ENCODE results near the gene GH2. TPM values are rescaled to one million over a fixed set of nuclear protein-coding genes. Genes with fewer than 3 reads are reported as not detected.
A peak's percentile ranks its signal among the peaks of the same experiment; 100 is the strongest.

The GH2 gene
- total and polyA plus RNA-seq, 2 experiments from 2014 or later = 0.59 to 2.3 TPM

DNA sequence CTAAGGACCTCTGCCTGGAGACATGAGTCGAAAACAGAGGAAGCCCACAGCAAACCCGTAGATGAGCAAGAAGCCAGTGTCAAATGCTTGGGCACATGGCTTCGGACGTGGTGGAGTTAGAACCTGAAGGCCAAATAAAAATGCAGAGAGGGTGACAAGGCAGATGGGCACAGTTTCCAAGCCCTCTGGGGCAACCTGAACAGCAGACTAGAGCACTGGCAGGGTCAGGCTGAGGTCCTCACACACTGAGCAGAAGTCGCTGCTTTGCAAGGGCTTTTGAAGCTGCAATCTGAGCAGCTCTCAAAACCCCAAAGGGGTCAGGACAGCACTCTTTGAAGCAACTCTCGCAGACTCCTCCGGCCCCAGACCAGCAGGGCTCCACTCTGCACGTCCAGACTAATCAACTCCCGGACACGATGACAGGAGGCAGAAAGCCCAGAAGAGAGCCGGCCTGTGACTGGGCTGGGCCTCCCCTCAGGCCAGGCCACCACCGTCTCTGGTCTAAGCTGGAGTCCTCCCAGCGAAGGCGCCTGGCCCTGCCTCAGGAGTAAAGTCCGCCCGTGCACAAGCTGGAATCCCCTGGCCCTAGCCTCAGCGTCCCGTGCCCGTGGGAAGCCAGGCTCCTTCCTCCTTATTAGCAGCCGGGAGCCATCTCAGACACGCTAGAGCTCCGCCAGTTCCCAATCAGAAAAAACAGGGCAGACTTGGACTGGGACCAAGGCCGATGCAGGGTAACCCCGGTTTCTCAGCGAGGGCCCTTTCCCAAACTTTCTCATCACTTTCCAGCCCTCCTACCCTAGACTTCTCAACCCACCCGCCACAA, 40.2 kb downstream of the GH2 start (continued):
- TF ChIP-seq, protein P1, sequence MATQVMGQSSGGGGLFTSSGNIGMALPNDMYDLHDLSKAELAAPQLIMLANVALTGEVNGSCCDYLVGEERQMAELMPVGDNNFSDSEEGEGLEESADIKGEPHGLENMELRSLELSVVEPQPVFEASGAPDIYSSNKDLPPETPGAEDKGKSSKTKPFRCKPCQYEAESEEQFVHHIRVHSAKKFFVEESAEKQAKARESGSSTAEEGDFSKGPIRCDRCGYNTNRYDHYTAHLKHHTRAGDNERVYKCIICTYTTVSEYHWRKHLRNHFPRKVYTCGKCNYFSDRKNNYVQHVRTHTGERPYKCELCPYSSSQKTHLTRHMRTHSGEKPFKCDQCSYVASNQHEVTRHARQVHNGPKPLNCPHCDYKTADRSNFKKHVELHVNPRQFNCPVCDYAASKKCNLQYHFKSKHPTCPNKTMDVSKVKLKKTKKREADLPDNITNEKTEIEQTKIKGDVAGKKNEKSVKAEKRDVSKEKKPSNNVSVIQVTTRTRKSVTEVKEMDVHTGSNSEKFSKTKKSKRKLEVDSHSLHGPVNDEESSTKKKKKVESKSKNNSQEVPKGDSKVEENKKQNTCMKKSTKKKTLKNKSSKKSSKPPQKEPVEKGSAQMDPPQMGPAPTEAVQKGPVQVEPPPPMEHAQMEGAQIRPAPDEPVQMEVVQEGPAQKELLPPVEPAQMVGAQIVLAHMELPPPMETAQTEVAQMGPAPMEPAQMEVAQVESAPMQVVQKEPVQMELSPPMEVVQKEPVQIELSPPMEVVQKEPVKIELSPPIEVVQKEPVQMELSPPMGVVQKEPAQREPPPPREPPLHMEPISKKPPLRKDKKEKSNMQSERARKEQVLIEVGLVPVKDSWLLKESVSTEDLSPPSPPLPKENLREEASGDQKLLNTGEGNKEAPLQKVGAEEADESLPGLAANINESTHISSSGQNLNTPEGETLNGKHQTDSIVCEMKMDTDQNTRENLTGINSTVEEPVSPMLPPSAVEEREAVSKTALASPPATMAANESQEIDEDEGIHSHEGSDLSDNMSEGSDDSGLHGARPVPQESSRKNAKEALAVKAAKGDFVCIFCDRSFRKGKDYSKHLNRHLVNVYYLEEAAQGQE (IDR thresholded peaks at IDR 0.05; ENCODE audit: unreplicated experiment) = no peak
- no peak for TF ChIP-seq STAT1 (IDR thresholded peaks at IDR 0.05; ENCODE audit: unreplicated experiment)
- TF ChIP-seq, protein P2, sequence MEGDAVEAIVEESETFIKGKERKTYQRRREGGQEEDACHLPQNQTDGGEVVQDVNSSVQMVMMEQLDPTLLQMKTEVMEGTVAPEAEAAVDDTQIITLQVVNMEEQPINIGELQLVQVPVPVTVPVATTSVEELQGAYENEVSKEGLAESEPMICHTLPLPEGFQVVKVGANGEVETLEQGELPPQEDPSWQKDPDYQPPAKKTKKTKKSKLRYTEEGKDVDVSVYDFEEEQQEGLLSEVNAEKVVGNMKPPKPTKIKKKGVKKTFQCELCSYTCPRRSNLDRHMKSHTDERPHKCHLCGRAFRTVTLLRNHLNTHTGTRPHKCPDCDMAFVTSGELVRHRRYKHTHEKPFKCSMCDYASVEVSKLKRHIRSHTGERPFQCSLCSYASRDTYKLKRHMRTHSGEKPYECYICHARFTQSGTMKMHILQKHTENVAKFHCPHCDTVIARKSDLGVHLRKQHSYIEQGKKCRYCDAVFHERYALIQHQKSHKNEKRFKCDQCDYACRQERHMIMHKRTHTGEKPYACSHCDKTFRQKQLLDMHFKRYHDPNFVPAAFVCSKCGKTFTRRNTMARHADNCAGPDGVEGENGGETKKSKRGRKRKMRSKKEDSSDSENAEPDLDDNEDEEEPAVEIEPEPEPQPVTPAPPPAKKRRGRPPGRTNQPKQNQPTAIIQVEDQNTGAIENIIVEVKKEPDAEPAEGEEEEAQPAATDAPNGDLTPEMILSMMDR (conservative IDR thresholded peaks at IDR 0.05; ENCODE audit: low read depth in 2 of 2) = no peak

DNA sequence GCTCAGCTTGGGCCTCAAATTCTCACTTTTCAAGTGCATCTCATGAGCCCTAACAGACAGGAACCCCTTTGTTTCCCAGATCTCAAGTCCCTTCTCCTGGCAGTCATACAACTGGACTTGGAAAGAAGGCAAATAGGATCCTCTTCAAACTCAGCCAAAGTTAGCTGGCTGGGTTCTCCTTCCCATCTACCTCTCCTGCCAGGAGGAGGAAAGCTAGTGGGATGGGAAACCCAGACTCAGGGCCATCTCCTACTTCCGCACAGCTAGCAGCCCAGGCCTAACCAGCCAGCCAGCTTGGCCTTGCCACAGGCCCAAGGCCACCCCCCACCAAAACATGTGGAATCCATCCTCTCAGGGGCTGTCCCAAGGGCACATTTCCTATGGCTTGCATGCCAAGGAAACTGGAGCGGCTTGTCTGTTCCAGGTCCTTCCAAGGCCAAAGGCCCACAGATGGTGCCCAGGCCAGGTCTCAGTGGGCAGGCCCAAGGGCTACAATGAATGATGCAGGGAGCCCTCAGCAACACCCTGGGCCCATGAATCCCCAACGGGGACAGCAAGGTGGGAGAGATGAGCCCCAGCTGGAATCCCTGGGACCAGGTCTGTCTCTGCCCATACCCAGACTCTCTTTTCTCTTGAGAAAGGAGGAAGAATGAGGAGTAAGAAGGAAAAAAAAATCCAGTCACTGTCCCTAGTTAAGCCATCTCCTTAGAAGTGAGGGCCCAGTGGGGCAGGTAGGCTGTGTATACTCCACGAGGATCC, 41.0 kb downstream of the GH2 start:
- H3K4me1 Mint-ChIP-seq = peaks cover 39% of the 10 kb centered on the region
- H3K4me1 ChIP-seq (ENCODE audit: insufficient read depth) = peaks cover 28% of the 10 kb centered on the region
- H3K27ac ChIP-seq (ENCODE audit: low read depth) = no peak overlapping the region
- H3K9me2 ChIP-seq (ENCODE audit: insufficient read depth) = no peaks in the 10 kb centered on the region
- H3F3A ChIP-seq (replicated peaks; ENCODE audit: low read depth) = 0 out of 2 replicates have a peak, but pooled peaks cover 8% of the 10 kb centered on the region
- H3K4me2 ChIP-seq = peak overlapping the region; percentile 97
- H3K4me3 ChIP-seq = peak overlapping the region; percentile 94
- H3K27me3 Mint-ChIP-seq (ENCODE audit: insufficient read depth, low read depth, poor library complexity) = peaks cover 17% of the 10 kb centered on the region
- H3K36me3 ChIP-seq (ENCODE audit: insufficient read depth) = no peaks in the 10 kb centered on the region
- no peak overlapping the region for H2AFZ ChIP-seq
- H3K9me3 Mint-ChIP-seq = no peaks in the 10 kb centered on the region
- peaks cover 44% of the 10 kb centered on the region for H3K79me2 ChIP-seq (replicated peaks; ENCODE audit: insufficient read depth)
- no peak for ATAC-seq
- DNase-seq (ENCODE audit: low spot score) = no peak
- peaks cover 12% of the 10 kb centered on the region for H3K36me3 Mint-ChIP-seq (ENCODE audit: low read depth)
- peaks cover 7% of the 10 kb centered on the region; the same call in 1 of the 2 replicates for H4K20me1 ChIP-seq (replicated peaks; ENCODE audit: insufficient read depth)
- H3K27ac Mint-ChIP-seq = peak overlapping the region; percentile 65; the same call in 1 of the 2 replicates
- H3K27me3 ChIP-seq (ENCODE audit: insufficient read depth) = peaks cover 12% of the 10 kb centered on the region
- H3K4me3 Mint-ChIP-seq = peak overlapping the region; percentile 97
- TF ChIP-seq POLR2AphosphoS5 (IDR thresholded peaks at IDR 0.05; ENCODE audit: low read depth) = no peak
- no peak for TF ChIP-seq JUNB (IDR thresholded peaks at IDR 0.05; ENCODE audit: unreplicated experiment)
- TF ChIP-seq CREB1 (CRISPR knock-in tag; IDR thresholded peaks at IDR 0.05; ENCODE audit: low read depth) = no peak
- TF ChIP-seq, protein P3, sequence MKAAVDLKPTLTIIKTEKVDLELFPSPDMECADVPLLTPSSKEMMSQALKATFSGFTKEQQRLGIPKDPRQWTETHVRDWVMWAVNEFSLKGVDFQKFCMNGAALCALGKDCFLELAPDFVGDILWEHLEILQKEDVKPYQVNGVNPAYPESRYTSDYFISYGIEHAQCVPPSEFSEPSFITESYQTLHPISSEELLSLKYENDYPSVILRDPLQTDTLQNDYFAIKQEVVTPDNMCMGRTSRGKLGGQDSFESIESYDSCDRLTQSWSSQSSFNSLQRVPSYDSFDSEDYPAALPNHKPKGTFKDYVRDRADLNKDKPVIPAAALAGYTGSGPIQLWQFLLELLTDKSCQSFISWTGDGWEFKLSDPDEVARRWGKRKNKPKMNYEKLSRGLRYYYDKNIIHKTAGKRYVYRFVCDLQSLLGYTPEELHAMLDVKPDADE (IDR thresholded peaks at IDR 0.05) = no peak
- TF ChIP-seq, protein P4, sequence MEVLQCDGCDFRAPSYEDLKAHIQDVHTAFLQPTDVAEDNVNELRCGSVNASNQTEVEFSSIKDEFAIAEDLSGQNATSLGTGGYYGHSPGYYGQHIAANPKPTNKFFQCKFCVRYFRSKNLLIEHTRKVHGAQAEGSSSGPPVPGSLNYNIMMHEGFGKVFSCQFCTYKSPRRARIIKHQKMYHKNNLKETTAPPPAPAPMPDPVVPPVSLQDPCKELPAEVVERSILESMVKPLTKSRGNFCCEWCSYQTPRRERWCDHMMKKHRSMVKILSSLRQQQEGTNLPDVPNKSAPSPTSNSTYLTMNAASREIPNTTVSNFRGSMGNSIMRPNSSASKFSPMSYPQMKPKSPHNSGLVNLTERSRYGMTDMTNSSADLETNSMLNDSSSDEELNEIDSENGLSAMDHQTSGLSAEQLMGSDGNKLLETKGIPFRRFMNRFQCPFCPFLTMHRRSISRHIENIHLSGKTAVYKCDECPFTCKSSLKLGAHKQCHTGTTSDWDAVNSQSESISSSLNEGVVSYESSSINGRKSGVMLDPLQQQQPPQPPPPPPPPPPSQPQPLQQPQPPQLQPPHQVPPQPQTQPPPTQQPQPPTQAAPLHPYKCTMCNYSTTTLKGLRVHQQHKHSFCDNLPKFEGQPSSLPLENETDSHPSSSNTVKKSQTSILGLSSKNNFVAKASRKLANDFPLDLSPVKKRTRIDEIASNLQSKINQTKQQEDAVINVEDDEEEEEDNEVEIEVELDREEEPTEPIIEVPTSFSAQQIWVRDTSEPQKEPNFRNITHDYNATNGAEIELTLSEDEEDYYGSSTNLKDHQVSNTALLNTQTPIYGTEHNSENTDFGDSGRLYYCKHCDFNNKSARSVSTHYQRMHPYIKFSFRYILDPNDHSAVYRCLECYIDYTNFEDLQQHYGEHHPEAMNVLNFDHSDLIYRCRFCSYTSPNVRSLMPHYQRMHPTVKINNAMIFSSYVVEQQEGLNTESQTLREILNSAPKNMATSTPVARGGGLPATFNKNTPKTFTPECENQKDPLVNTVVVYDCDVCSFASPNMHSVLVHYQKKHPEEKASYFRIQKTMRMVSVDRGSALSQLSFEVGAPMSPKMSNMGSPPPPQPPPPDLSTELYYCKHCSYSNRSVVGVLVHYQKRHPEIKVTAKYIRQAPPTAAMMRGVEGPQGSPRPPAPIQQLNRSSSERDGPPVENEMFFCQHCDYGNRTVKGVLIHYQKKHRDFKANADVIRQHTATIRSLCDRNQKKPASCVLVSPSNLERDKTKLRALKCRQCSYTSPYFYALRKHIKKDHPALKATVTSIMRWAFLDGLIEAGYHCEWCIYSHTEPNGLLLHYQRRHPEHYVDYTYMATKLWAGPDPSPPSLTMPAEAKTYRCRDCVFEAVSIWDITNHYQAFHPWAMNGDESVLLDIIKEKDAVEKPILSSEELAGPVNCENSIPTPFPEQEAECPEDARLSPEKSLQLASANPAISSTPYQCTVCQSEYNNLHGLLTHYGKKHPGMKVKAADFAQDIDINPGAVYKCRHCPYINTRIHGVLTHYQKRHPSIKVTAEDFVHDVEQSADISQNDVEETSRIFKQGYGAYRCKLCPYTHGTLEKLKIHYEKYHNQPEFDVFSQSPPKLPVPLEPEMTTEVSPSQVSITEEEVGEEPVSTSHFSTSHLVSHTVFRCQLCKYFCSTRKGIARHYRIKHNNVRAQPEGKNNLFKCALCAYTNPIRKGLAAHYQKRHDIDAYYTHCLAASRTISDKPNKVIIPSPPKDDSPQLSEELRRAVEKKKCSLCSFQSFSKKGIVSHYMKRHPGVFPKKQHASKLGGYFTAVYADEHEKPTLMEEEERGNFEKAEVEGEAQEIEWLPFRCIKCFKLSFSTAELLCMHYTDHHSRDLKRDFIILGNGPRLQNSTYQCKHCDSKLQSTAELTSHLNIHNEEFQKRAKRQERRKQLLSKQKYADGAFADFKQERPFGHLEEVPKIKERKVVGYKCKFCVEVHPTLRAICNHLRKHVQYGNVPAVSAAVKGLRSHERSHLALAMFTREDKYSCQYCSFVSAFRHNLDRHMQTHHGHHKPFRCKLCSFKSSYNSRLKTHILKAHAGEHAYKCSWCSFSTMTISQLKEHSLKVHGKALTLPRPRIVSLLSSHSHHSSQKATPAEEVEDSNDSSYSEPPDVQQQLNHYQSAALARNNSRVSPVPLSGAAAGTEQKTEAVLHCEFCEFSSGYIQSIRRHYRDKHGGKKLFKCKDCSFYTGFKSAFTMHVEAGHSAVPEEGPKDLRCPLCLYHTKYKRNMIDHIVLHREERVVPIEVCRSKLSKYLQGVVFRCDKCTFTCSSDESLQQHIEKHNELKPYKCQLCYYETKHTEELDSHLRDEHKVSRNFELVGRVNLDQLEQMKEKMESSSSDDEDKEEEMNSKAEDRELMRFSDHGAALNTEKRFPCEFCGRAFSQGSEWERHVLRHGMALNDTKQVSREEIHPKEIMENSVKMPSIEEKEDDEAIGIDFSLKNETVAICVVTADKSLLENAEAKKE (CRISPR knock-in tag; IDR thresholded peaks at IDR 0.05) = no peak
- TF ChIP-seq ZNF114 (CRISPR knock-in tag; IDR thresholded peaks at IDR 0.05) = no peak

All from GM23338 (cell line).